HepG2 (cell line): Measurements from ENCODE around the gene ARHGAP5. TPM values are rescaled to one million over a fixed set of nuclear protein-coding genes. Genes with fewer than 3 reads are reported as not detected.

Experiments used
- ATAC-seq: fragments of 200-7000 bp; cut with Tn5 transposase; 3 replicates; pipeline ENCODE4 v1.9.1; 2020; ENCODE audit warnings: mild to moderate bottlenecking, moderate library complexity
- BruUV-seq: library from RNA; stranded (reverse); fragments of 400-500 nt; replicated peaks from 2 replicates; lab custom pipeline; 2021; lab: Mats Ljungman, UMichigan
- CTCF ChIA-PET: fragments of 300-600 bp; formaldehyde crosslinking; extraction: SDS; loops from one replicate; lab custom pipeline; 2021; ENCODE audit warnings: low total read pairs, inconsistent platforms, low intra/inter-chr PET ratio; lab: Yijun Ruan, JAX
- POLR2A ChIA-PET: fragments of 350-600 bp; sonication (Branson Sonifier 250); formaldehyde crosslinking; loops from one replicate; lab custom pipeline; 2020; ENCODE audit warnings: antibody characterized with exemption, inconsistent platforms; lab: Yijun Ruan, JAX
- DNase-seq: peaks from one replicate; pipeline ENCODE4 v3.0.0-alpha.2; 2015; ENCODE audit warnings: low spot score
- FAIRE-seq: peaks from 3 replicates; lab custom pipeline; 2011; peaks lifted over from hg19 to GRCh38; lab: Jason Lieb, UNC
- H2AFZ ChIP-seq: one replicate; pipeline ENCODE4 v1.6.1; 2011; ENCODE audit warnings: low read length, inconsistent platforms
- H3K27ac ChIP-seq: fragments of 300-600 bp; 3 replicates; pipeline ENCODE4 v1.8.0; 2011; ENCODE audit warnings: mixed run types, mild to moderate bottlenecking, mixed read lengths, low read length, inconsistent platforms; ENCODE audit not compliant: insufficient read depth; ENCODE audit errors: extremely low read length
- H3K27me3 ChIP-seq, 2 experiments: fragments of 200-600 bp in 1 of 2; 2 replicates in 1 of 2; 3 replicates in 1 of 2; pipeline versions ENCODE4 v1.6.0 to v1.8.0; 2011; ENCODE audit warnings: low read length in 2 of 2, mild to moderate bottlenecking in 2 of 2, moderate library complexity in 2 of 2, inconsistent platforms in 1 of 2; ENCODE audit not compliant: insufficient read depth in 2 of 2, control insufficient read depth in 1 of 2
- H3K36me3 ChIP-seq, 2 experiments: fragments of 200-600 bp in 1 of 2; replicated peaks in 1 of 2; 2 replicates in 1 of 2; 3 replicates in 1 of 2; pipeline versions ENCODE4 v1.5.1 to v1.8.0; 2011; ENCODE audit warnings: low read length in 2 of 2, inconsistent platforms in 1 of 2; ENCODE audit not compliant: insufficient read depth in 2 of 2, control insufficient read depth in 1 of 2
- H3K4me1 ChIP-seq: 2 replicates; pipeline ENCODE4 v1.5.1; 2012; ENCODE audit warnings: low read length, inconsistent platforms; ENCODE audit not compliant: insufficient read depth
- H3K4me2 ChIP-seq: 2 replicates; pipeline ENCODE4 v1.6.0; 2011; ENCODE audit warnings: low read depth, low read length, inconsistent platforms
- H3K4me3 ChIP-seq, 3 experiments: fragments of 200-600 bp in 1 of 3; sonication (generic), shearing (Covaris generic) in 1 of 3; replicated peaks in 1 of 3; 2 replicates each; pipeline ENCODE4 v1.5.1; 2011 to 2016; ENCODE audit warnings: low read length in 3 of 3, inconsistent platforms in 2 of 3, low read depth in 2 of 3, mild to moderate bottlenecking in 2 of 3, control low read depth in 1 of 3, mixed read lengths in 1 of 3; ENCODE audit not compliant: insufficient read depth in 1 of 3
- H3K79me2 ChIP-seq: one replicate; pipeline ENCODE4 v1.6.1; 2011; ENCODE audit warnings: low read length, inconsistent platforms; ENCODE audit not compliant: insufficient read depth
- H3K9ac ChIP-seq: 2 replicates; pipeline ENCODE4 v1.6.0; 2011; ENCODE audit warnings: mild to moderate bottlenecking, low read depth, low read length, inconsistent platforms; ENCODE audit not compliant: insufficient read depth
- H3K9me3 ChIP-seq: 2 replicates; pipeline ENCODE4 v1.5.1; 2012; ENCODE audit warnings: mild to moderate bottlenecking, low read length
- H4K20me1 ChIP-seq: 2 replicates; pipeline ENCODE4 v1.6.0; 2011; ENCODE audit warnings: inconsistent platforms, mild to moderate bottlenecking, low read length, moderate library complexity; ENCODE audit not compliant: insufficient read depth
- ARNT2 ChIP-seq: sonication (generic); formaldehyde crosslinking; IDR thresholded peaks from 2 replicates; pipeline ENCODE4 v1.8.0; 2022; ENCODE audit warnings: mild to moderate bottlenecking, low read depth, missing genetic modification reagents, moderate library complexity
- IRF2 ChIP-seq: IDR thresholded peaks from 2 replicates; pipeline ENCODE4 v1.6.1; 2018; ENCODE audit warnings: missing genetic modification reagents, missing compliant biosample characterization
- JARID2 ChIP-seq: sonication (generic); formaldehyde crosslinking; IDR thresholded peaks from 2 replicates; pipeline ENCODE4 v1.8.1; 2023; ENCODE audit warnings: missing genetic modification reagents, inconsistent platforms; ENCODE audit not compliant: insufficient replicate concordance
- KLF6 ChIP-seq: IDR thresholded peaks from 2 replicates; pipeline ENCODE4 v1.8.0; 2016; ENCODE audit warnings: missing biosample characterization, missing genetic modification reagents
- KMT2A ChIP-seq: sonication (generic); formaldehyde crosslinking; IDR thresholded peaks from 2 replicates; pipeline ENCODE4 v1.4.0; 2020; ENCODE audit warnings: missing genetic modification reagents
- MLXIP ChIP-seq: sonication (generic); formaldehyde crosslinking; IDR thresholded peaks from 2 replicates; pipeline ENCODE4 v1.9.0; 2021; ENCODE audit warnings: missing genetic modification reagents, borderline replicate concordance
- MTF2 ChIP-seq: sonication (generic); formaldehyde crosslinking; IDR thresholded peaks from 2 replicates; pipeline ENCODE4 v1.5.0; 2020; ENCODE audit warnings: missing genetic modification reagents, borderline replicate concordance
- PHF5A ChIP-seq: IDR thresholded peaks from one replicate; pipeline ENCODE4 v1.6.1; 2018; ENCODE audit warnings: low read depth, missing genetic modification reagents; ENCODE audit not compliant: unreplicated experiment
- RNF2 ChIP-seq: fragments of 450-650 bp; conservative IDR thresholded peaks from 2 replicates; pipeline ENCODE4 v1.6.1; 2016; ENCODE audit warnings: low read depth
- SMAD3 ChIP-seq: sonication (generic); formaldehyde crosslinking; IDR thresholded peaks from 2 replicates; pipeline ENCODE4 v1.4.0; 2020; ENCODE audit warnings: missing genetic modification reagents
- SNAI1 ChIP-seq: sonication (generic); formaldehyde crosslinking; IDR thresholded peaks from 2 replicates; pipeline ENCODE4 v1.5.0; 2020; ENCODE audit warnings: mild to moderate bottlenecking, missing genetic modification reagents, borderline replicate concordance
- U2AF2 ChIP-seq: fragments of 200-400 bp; formaldehyde crosslinking; IDR thresholded peaks from 2 replicates; pipeline ENCODE4 v1.6.1; 2017; ENCODE audit warnings: low read depth, mild to moderate bottlenecking, low read length
- ZBTB3 ChIP-seq: sonication (generic); formaldehyde crosslinking; IDR thresholded peaks from 2 replicates; pipeline ENCODE4 v1.4.0; 2020; ENCODE audit warnings: low read depth, mild to moderate bottlenecking, moderate library complexity, missing genetic modification reagents, borderline replicate concordance
- ZNF225 ChIP-seq: sonication (generic); formaldehyde crosslinking; IDR thresholded peaks from 2 replicates; pipeline ENCODE4 v1.4.0; 2020; ENCODE audit warnings: mild to moderate bottlenecking, missing genetic modification reagents
- ZNF234 ChIP-seq: sonication (generic); formaldehyde crosslinking; conservative IDR thresholded peaks from 2 replicates; pipeline ENCODE4 v1.5.1; 2020; ENCODE audit warnings: mild to moderate bottlenecking, missing genetic modification reagents
- ZNF670 ChIP-seq: sonication (generic); formaldehyde crosslinking; IDR thresholded peaks from 2 replicates; pipeline ENCODE4 v1.8.0; 2022; ENCODE audit warnings: mild to moderate bottlenecking, missing genetic modification reagents, borderline replicate concordance
- ZNF816 ChIP-seq: sonication (generic); formaldehyde crosslinking; IDR thresholded peaks from 2 replicates; pipeline ENCODE4 v1.8.0; 2022; ENCODE audit warnings: missing genetic modification reagents, mild to moderate bottlenecking, borderline replicate concordance
- ZSCAN29 ChIP-seq: sonication (generic); formaldehyde crosslinking; conservative IDR thresholded peaks from 2 replicates; pipeline ENCODE4 v1.4.0; 2020; ENCODE audit warnings: mild to moderate bottlenecking, missing genetic modification reagents
- WGBS: methylation state at CpG from one replicate; pipeline ENCODE4 v1.1.6; 2017; ENCODE audit warnings: low lambda C conversion rate; 5-methylcytosine and 5-hydroxymethylcytosine counted together
- in situ Hi-C: cut with HindIII; loops from 2 replicates; pipeline ENCODE4 v1.10.0; 2017; ENCODE audit warnings: low pct_unique_long_range_greater_than_20kb; ENCODE audit not compliant: extremely low pct_ligation_motif_present
- intact Hi-C: fragments of 100-400 bp; cut with micrococcal nuclease; formaldehyde crosslinking; loops from one replicate; pipeline ENCODE4 v1.10.0; 2022; ENCODE audit not compliant: unreplicated experiment
- polyA plus RNA-seq, 8 experiments: library from polyadenylated mRNA; depleted of rRNA in 3 of 8; stranded (reverse) in 7 of 8; unstranded in 1 of 8; fragments of >200 nt; fragmentation: Illumina TruSeq in 4 of 8; extraction: Trizol in 4 of 8; gene quantifications; 2 replicates each; pipeline versions ENCODE4 v1.2.1 to v1.2.3, GENCODE V29; 2011 to 2016; ENCODE audit warnings: low read depth in 4 of 8, missing spikeins in 1 of 8, mixed read lengths in 1 of 8; ENCODE audit not compliant: insufficient read depth in 1 of 8
- total RNA-seq, 5 experiments: library from RNA; depleted of rRNA; stranded (reverse); fragments of >200 nt; fragmentation: Illumina TruSeq; extraction: Trizol; gene quantifications; 2 replicates each; pipeline ENCODE4 v1.2.3, GENCODE V29; 2016; ENCODE audit warnings: low read depth in 1 of 5

Gene ARHGAP5
- total and polyA plus RNA-seq, 2 of the 13 experiments (the other 11 are each of a cell fraction or from before 2014, with no cell fraction given): 33.7 to 144 TPM

DNA sequence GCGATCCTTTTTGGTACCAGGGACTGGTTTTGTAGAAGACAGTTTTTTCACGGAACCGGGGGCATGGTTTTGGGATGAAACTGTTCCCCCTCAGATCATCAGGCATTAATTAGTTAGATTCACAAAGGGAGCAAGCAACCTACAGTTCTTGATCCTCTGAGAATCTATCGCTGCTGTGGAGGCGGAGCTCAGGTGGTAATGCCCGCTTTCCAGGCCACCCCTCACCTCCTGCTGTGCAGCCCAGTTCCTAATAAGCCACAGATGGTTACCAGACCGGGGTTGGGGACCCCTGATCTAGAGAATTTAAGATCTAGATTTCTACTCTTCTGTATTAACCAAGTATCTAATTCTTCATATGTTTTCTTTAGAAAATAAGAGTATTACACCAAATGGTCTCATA is 4.8 kb downstream of the ARHGAP5 start:
- no peak overlapping the region for H3K4me3 ChIP-seq
- POLR2A ChIA-PET: no interaction called here
- no TSS peak for BruUV-seq
- no peak overlapping the region for H2AFZ ChIP-seq
- H3K79me2 ChIP-seq: peaks cover 97% of the 10 kb centered on the region
- WGBS: 93% methylated on average over 7 of the region's 7 CpGs
- H3K27me3 ChIP-seq: peaks cover 0 to 6% of the 10 kb centered on the region in 2 experiments; a peak in 1 of 5 replicates
- H3K4me1 ChIP-seq: peaks cover 78% of the 10 kb centered on the region
- FAIRE-seq: no peak
- CTCF ChIA-PET: no interaction called here
- peak overlapping the region; percentile 62 for H3K27ac ChIP-seq
- peak overlapping the region; percentile 60 for H3K4me2 ChIP-seq
- H4K20me1 ChIP-seq: peaks cover 66% of the 10 kb centered on the region
- in situ Hi-C loops: no loop called here
- no peak overlapping the region for H3K9ac ChIP-seq
- no peak for DNase-seq
- no peak for ATAC-seq
- no peaks in the 10 kb centered on the region for H3K9me3 ChIP-seq
- intact Hi-C loops: no loop called here
- TF ChIP-seq MTF2: no peak
- peak; percentile 39; the same call in 1 of the 2 replicates for TF ChIP-seq SNAI1 (CRISPR knock-in tag)
- H3K36me3 ChIP-seq: no peaks in the 10 kb centered on the region

DNA sequence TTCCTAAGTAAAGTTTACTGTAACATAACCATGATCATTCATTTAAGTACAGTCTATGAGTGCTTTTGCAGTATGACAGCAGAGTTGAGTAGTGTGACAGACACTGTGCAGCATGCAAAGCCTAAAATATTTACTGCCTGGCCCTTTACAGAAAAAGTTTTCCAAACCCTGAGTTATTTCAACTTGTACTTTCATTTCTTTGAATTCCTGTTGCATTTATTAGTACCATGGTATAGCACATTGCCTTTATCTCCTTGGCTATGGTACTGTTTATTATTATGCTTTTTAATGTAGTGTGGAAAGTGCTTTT is 6.2 kb downstream of the ARHGAP5 start:
- peaks cover 69% of the 10 kb centered on the region for H4K20me1 ChIP-seq
- H3K4me1 ChIP-seq: peaks cover 87% of the 10 kb centered on the region
- peak overlapping the region; percentile 62 for H3K27ac ChIP-seq
- no peaks in the 10 kb centered on the region; a peak in 1 of 5 replicates for H3K27me3 ChIP-seq
- no peaks in the 10 kb centered on the region for H3K9me3 ChIP-seq
- H3K4me2 ChIP-seq: peak overlapping the region; percentile 60
- no TSS peak for BruUV-seq
- ATAC-seq: peak; percentile 71
- POLR2A ChIA-PET: interaction anchor here (1.0 kb wide), 1 partner anchor 73 kb away, joined by 3 read pairs; no protein-coding TSS in a partner anchor
- CTCF ChIA-PET: no interaction called here
- H2AFZ ChIP-seq: no peak overlapping the region
- H3K36me3 ChIP-seq: no peaks in the 10 kb centered on the region
- intact Hi-C loops (no loop called here), in situ Hi-C loops (no loop called here)
- peaks cover 100% of the 10 kb centered on the region for H3K79me2 ChIP-seq
- peak overlapping the region in 2 of 3 experiments; percentile 15 to 17; a peak in 3 of 6 replicates for H3K4me3 ChIP-seq
- peak overlapping the region; percentile 27 for H3K9ac ChIP-seq
- DNase-seq: no peak
- FAIRE-seq: no peak
- TF ChIP-seq PHF5A (CRISPR knock-in tag) (no peak), SMAD3 (CRISPR knock-in tag) (no peak), ARNT2 (CRISPR knock-in tag) (no peak), U2AF2 (no peak), ZNF234 (CRISPR knock-in tag) (no peak), MLXIP (no peak), ZNF670 (CRISPR knock-in tag) (0 out of 2 replicates have a peak, but pooled peaks have one; percentile 59), ZNF816 (CRISPR knock-in tag) (0 out of 2 replicates have a peak, but pooled peaks have one; percentile 14), ZBTB3 (peak; percentile 74; the same call in 1 of the 2 replicates), RNF2 (no peak), ZNF225 (CRISPR knock-in tag) (no peak), ZSCAN29 (CRISPR knock-in tag) (0 out of 2 replicates have a peak, but pooled peaks have one; percentile 12), IRF2 (CRISPR knock-in tag) (0 out of 2 replicates have a peak, but pooled peaks have one; percentile 7), KLF6 (CRISPR knock-in tag) (no peak; the same call in 1 of the 2 replicates), KMT2A (CRISPR knock-in tag) (no peak), JARID2 (no peak)
